Astrocyte (in vitro differentiated cells and primary cell): ENCODE results near the gene REG4. TPM values are rescaled to one million over a fixed set of nuclear protein-coding genes. Genes with fewer than 3 reads are reported as not detected.
"Not testable (repeated sequence)": the region's sequence is repeated elsewhere in the genome, so short reads cannot be mapped to it uniquely, and the experiment has no call there.

Experiments
- DNase-seq: peaks from one replicate; pipeline ENCODE4 v3.0.0-alpha.2; 2010; ENCODE audit warnings: low read depth
- FAIRE-seq: peaks from 2 replicates; lab custom pipeline; 2011; peaks lifted over from hg19 to GRCh38; lab: Jason Lieb, UNC
- H2AFZ ChIP-seq: 2 replicates; pipeline ENCODE4 v1.6.0; 2012; ENCODE audit warnings: low read depth, low read length, inconsistent platforms
- H3K27ac ChIP-seq: 2 replicates; pipeline ENCODE4 v1.5.1; 2011; ENCODE audit warnings: low read depth, low read length, inconsistent platforms
- H3K27me3 ChIP-seq: 2 replicates; pipeline ENCODE4 v1.6.0; 2011; ENCODE audit warnings: low read length, inconsistent platforms; ENCODE audit not compliant: insufficient read depth
- H3K36me3 ChIP-seq: 2 replicates; pipeline ENCODE4 v1.5.1; 2011; ENCODE audit warnings: low read length, inconsistent platforms; ENCODE audit not compliant: insufficient read depth
- H3K4me1 ChIP-seq: 2 replicates; pipeline ENCODE4 v1.5.1; 2011; ENCODE audit warnings: low read length, inconsistent platforms; ENCODE audit not compliant: insufficient read depth
- H3K4me2 ChIP-seq: 2 replicates; pipeline ENCODE4 v1.6.0; 2012; ENCODE audit warnings: low read length, inconsistent platforms
- H3K4me3 ChIP-seq: 2 replicates; pipeline ENCODE4 v1.5.1; 2011; ENCODE audit warnings: low read depth, mild to moderate bottlenecking, low read length, inconsistent platforms; ENCODE audit not compliant: insufficient read depth
- H3K79me2 ChIP-seq: 2 replicates; pipeline ENCODE4 v1.6.0; 2012; ENCODE audit warnings: mild to moderate bottlenecking, low read length, inconsistent platforms; ENCODE audit not compliant: insufficient read depth
- H3K9ac ChIP-seq: 2 replicates; pipeline ENCODE4 v1.6.0; 2012; ENCODE audit warnings: mild to moderate bottlenecking, low read length, inconsistent platforms
- H3K9me3 ChIP-seq: 2 replicates; pipeline ENCODE4 v1.5.1; 2012; ENCODE audit warnings: low read depth, mild to moderate bottlenecking, low read length, inconsistent platforms; ENCODE audit not compliant: insufficient read depth
- H4K20me1 ChIP-seq: 2 replicates; pipeline ENCODE4 v1.6.0; 2012; ENCODE audit warnings: low read length, inconsistent platforms; ENCODE audit not compliant: insufficient read depth
- H3K27ac Mint-ChIP-seq: one replicate; pipeline ENCODE4 v1.8.0; 2021; ENCODE audit warnings: mild to moderate bottlenecking, mixed read lengths; ENCODE audit not compliant: unreplicated experiment
- H3K27me3 Mint-ChIP-seq: one replicate; pipeline ENCODE4 v1.8.0; 2021; ENCODE audit warnings: low read depth, mixed read lengths; ENCODE audit not compliant: unreplicated experiment
- H3K36me3 Mint-ChIP-seq: one replicate; pipeline ENCODE4 v1.8.0; 2021; ENCODE audit warnings: low read depth, mixed read lengths; ENCODE audit not compliant: unreplicated experiment
- H3K4me1 Mint-ChIP-seq: one replicate; pipeline ENCODE4 v1.8.0; 2021; ENCODE audit warnings: low read depth, mixed read lengths; ENCODE audit not compliant: unreplicated experiment
- H3K4me3 Mint-ChIP-seq: one replicate; pipeline ENCODE4 v1.8.0; 2021; ENCODE audit warnings: mild to moderate bottlenecking, moderate library complexity, mixed read lengths; ENCODE audit not compliant: unreplicated experiment
- H3K9me3 Mint-ChIP-seq: one replicate; pipeline ENCODE4 v1.8.0; 2021; ENCODE audit warnings: mild to moderate bottlenecking, mixed read lengths; ENCODE audit not compliant: unreplicated experiment
- EZH2 ChIP-seq: IDR thresholded peaks from 2 replicates; pipeline ENCODE4 v1.6.1; 2012; ENCODE audit warnings: mild to moderate bottlenecking, low read length, inconsistent platforms; ENCODE audit not compliant: insufficient read depth
- total RNA-seq: library from RNA; stranded (reverse); gene quantifications from 2 replicates; pipeline ENCODE4 v1.2.1, GENCODE V29; 2021
- TF ChIP-seq, protein P1 (sequence below): IDR thresholded peaks from 2 replicates; pipeline ENCODE4 v1.5.1; 2011; ENCODE audit warnings: low read depth, mild to moderate bottlenecking, inconsistent platforms, low read length, moderate library complexity; ENCODE audit not compliant: insufficient read depth

Gene REG4
- total RNA-seq, 1 donor from 2014 or later: not detected

DNA sequence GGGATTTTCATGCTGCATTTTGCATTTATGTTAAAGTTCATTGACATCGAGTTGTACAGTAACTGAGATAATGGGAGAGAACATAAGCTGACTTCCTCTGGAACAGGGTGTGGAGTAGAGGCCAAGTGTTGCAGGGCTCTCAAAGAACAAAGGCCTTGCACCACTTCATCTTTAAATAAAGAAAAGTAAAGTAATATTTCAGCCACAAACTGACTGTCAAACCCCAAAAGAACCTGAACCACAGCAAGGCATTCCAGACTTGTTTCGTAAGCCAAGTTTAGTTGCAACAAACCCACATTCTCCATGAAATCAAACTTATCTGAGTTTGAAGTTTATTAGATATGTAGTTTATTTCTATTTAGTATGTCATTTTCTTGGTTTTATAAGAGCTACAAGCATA is 23.5 kb downstream of the REG4 start:
- Mint-ChIP-seq H3K27ac (no peak overlapping the region), H3K9me3 (no peaks in the 10 kb centered on the region), H3K27me3 (peaks cover 12% of the 10 kb centered on the region), H3K4me1 (peaks cover 5% of the 10 kb centered on the region), H3K4me3 (no peak overlapping the region), H3K36me3 (peaks cover 2% of the 10 kb centered on the region)
- DNase-seq (peak; percentile 85), FAIRE-seq (no peak)
- H3K9me3 ChIP-seq: no peaks in the 10 kb centered on the region
- no peaks in the 10 kb centered on the region for H3K36me3 ChIP-seq
- no peak overlapping the region for H3K9ac ChIP-seq
- no peaks in the 10 kb centered on the region for H3K4me1 ChIP-seq
- no peaks in the 10 kb centered on the region for H4K20me1 ChIP-seq
- H3K4me3 ChIP-seq: no peak overlapping the region
- no peaks in the 10 kb centered on the region for H3K79me2 ChIP-seq
- no peak overlapping the region for H3K4me2 ChIP-seq
- no peak overlapping the region for H2AFZ ChIP-seq
- H3K27ac ChIP-seq: no peak overlapping the region
- H3K27me3 ChIP-seq: peaks cover 11% of the 10 kb centered on the region
- no peak for TF ChIP-seq EZH2
- TF ChIP-seq, protein P1, sequence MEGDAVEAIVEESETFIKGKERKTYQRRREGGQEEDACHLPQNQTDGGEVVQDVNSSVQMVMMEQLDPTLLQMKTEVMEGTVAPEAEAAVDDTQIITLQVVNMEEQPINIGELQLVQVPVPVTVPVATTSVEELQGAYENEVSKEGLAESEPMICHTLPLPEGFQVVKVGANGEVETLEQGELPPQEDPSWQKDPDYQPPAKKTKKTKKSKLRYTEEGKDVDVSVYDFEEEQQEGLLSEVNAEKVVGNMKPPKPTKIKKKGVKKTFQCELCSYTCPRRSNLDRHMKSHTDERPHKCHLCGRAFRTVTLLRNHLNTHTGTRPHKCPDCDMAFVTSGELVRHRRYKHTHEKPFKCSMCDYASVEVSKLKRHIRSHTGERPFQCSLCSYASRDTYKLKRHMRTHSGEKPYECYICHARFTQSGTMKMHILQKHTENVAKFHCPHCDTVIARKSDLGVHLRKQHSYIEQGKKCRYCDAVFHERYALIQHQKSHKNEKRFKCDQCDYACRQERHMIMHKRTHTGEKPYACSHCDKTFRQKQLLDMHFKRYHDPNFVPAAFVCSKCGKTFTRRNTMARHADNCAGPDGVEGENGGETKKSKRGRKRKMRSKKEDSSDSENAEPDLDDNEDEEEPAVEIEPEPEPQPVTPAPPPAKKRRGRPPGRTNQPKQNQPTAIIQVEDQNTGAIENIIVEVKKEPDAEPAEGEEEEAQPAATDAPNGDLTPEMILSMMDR: no peak

DNA sequence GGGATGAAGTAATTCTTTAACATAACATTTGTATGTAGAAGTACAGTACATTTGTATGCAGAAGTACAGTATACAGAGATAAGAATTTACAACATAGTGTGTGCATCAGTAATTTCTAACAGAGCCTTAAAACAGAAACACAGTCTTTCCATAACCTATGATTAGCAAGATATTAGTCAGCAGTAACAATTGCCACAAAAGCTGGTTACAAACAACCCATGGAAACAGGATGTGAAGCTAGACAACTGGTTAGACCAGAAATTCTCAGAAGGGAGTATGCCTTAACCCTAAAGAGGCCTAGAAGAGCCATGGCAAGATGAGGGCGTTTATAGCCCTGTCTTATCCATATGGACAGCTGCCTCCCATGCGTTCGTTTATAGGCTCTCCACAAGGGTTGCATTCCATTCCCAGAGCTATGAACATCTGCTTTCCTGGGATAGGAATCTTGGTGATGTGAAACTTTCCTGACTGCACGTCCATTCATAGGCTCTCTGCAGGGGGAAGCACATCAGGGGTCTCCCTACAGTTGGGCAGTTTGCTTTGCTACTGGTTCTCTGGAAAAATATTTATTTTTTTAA is 24.7 kb downstream of the REG4 start:
- H3K9me3 Mint-ChIP-seq, H2AFZ ChIP-seq, H3K36me3 ChIP-seq, H3K36me3 Mint-ChIP-seq, DNase-seq, H3K4me3 ChIP-seq, H3K27ac Mint-ChIP-seq, H4K20me1 ChIP-seq, H3K27ac ChIP-seq, FAIRE-seq, H3K9ac ChIP-seq, H3K4me3 Mint-ChIP-seq, H3K9me3 ChIP-seq, H3K4me2 ChIP-seq, H3K79me2 ChIP-seq, H3K4me1 ChIP-seq, H3K4me1 Mint-ChIP-seq: not testable (repeated sequence)
- peaks cover 15% of the 10 kb centered on the region for H3K27me3 ChIP-seq
- peaks cover 12% of the 10 kb centered on the region for H3K27me3 Mint-ChIP-seq

DNA sequence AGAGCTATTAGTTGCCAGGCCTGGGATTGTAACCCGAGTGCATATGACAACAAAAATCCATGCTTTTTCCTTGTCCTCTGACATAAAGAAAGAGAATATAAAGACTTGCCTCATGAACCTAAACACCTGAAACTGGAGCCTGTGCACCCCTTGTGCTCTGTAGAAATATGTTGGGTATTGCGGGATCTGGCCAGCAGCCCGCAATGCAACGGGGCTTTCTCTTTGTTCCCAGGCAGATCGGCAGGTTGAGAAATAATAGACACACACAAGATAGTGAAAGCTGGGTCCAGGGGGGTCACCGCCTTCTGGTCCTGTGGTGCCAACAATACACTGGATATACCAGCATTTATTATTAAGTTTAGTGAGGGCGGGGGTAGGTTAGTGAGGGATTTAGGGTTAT is 25.2 kb downstream of the REG4 start:
- H4K20me1 ChIP-seq, H3K4me2 ChIP-seq, H2AFZ ChIP-seq, H3K4me1 ChIP-seq, H3K79me2 ChIP-seq, H3K9me3 Mint-ChIP-seq, H3K4me3 ChIP-seq, H3K4me1 Mint-ChIP-seq, H3K9me3 ChIP-seq, H3K4me3 Mint-ChIP-seq, H3K36me3 ChIP-seq, H3K36me3 Mint-ChIP-seq, H3K9ac ChIP-seq, H3K27ac Mint-ChIP-seq, H3K27ac ChIP-seq, DNase-seq, FAIRE-seq: not testable (repeated sequence)
- peaks cover 11% of the 10 kb centered on the region for H3K27me3 Mint-ChIP-seq
- peaks cover 16% of the 10 kb centered on the region for H3K27me3 ChIP-seq
